HepG2 (cell line): ENCODE measurements around the gene POMT1. TPM values are rescaled to one million over a fixed set of nuclear protein-coding genes. Genes with fewer than 3 reads are reported as not detected.

Source experiments
- ATAC-seq: fragments of 200-7000 bp; cut with Tn5 transposase; 3 replicates; pipeline ENCODE4 v1.9.1; 2020; ENCODE audit warnings: mild to moderate bottlenecking, moderate library complexity
- BruUV-seq: library from RNA; stranded (reverse); fragments of 400-500 nt; replicated peaks from 2 replicates; lab custom pipeline; 2021; lab: Mats Ljungman, UMichigan
- CTCF ChIA-PET: fragments of 300-600 bp; formaldehyde crosslinking; extraction: SDS; loops from one replicate; lab custom pipeline; 2021; ENCODE audit warnings: low total read pairs, inconsistent platforms, low intra/inter-chr PET ratio; lab: Yijun Ruan, JAX
- POLR2A ChIA-PET: fragments of 350-600 bp; sonication (Branson Sonifier 250); formaldehyde crosslinking; loops from one replicate; lab custom pipeline; 2020; ENCODE audit warnings: antibody characterized with exemption, inconsistent platforms; lab: Yijun Ruan, JAX
- DNase-seq: peaks from one replicate; pipeline ENCODE4 v3.0.0-alpha.2; 2015; ENCODE audit warnings: low spot score
- FAIRE-seq: peaks from 3 replicates; lab custom pipeline; 2011; peaks lifted over from hg19 to GRCh38; lab: Jason Lieb, UNC
- H2AFZ ChIP-seq: one replicate; pipeline ENCODE4 v1.6.1; 2011; ENCODE audit warnings: low read length, inconsistent platforms
- H3K27ac ChIP-seq: fragments of 300-600 bp; 3 replicates; pipeline ENCODE4 v1.8.0; 2011; ENCODE audit warnings: mixed run types, mild to moderate bottlenecking, mixed read lengths, low read length, inconsistent platforms; ENCODE audit not compliant: insufficient read depth; ENCODE audit errors: extremely low read length
- H3K27me3 ChIP-seq, 2 experiments: fragments of 200-600 bp in 1 of 2; 2 replicates in 1 of 2; 3 replicates in 1 of 2; pipeline versions ENCODE4 v1.6.0 to v1.8.0; 2011; ENCODE audit warnings: low read length in 2 of 2, mild to moderate bottlenecking in 2 of 2, moderate library complexity in 2 of 2, inconsistent platforms in 1 of 2; ENCODE audit not compliant: insufficient read depth in 2 of 2, control insufficient read depth in 1 of 2
- H3K36me3 ChIP-seq, 2 experiments: fragments of 200-600 bp in 1 of 2; replicated peaks in 1 of 2; 2 replicates in 1 of 2; 3 replicates in 1 of 2; pipeline versions ENCODE4 v1.5.1 to v1.8.0; 2011; ENCODE audit warnings: low read length in 2 of 2, inconsistent platforms in 1 of 2; ENCODE audit not compliant: insufficient read depth in 2 of 2, control insufficient read depth in 1 of 2
- H3K4me1 ChIP-seq: 2 replicates; pipeline ENCODE4 v1.5.1; 2012; ENCODE audit warnings: low read length, inconsistent platforms; ENCODE audit not compliant: insufficient read depth
- H3K4me2 ChIP-seq: 2 replicates; pipeline ENCODE4 v1.6.0; 2011; ENCODE audit warnings: low read depth, low read length, inconsistent platforms
- H3K4me3 ChIP-seq, 3 experiments: fragments of 200-600 bp in 1 of 3; sonication (generic), shearing (Covaris generic) in 1 of 3; replicated peaks in 1 of 3; 2 replicates each; pipeline ENCODE4 v1.5.1; 2011 to 2016; ENCODE audit warnings: low read length in 3 of 3, inconsistent platforms in 2 of 3, low read depth in 2 of 3, mild to moderate bottlenecking in 2 of 3, control low read depth in 1 of 3, mixed read lengths in 1 of 3; ENCODE audit not compliant: insufficient read depth in 1 of 3
- H3K79me2 ChIP-seq: one replicate; pipeline ENCODE4 v1.6.1; 2011; ENCODE audit warnings: low read length, inconsistent platforms; ENCODE audit not compliant: insufficient read depth
- H3K9ac ChIP-seq: 2 replicates; pipeline ENCODE4 v1.6.0; 2011; ENCODE audit warnings: mild to moderate bottlenecking, low read depth, low read length, inconsistent platforms; ENCODE audit not compliant: insufficient read depth
- H3K9me3 ChIP-seq: 2 replicates; pipeline ENCODE4 v1.5.1; 2012; ENCODE audit warnings: mild to moderate bottlenecking, low read length
- H4K20me1 ChIP-seq: 2 replicates; pipeline ENCODE4 v1.6.0; 2011; ENCODE audit warnings: inconsistent platforms, mild to moderate bottlenecking, low read length, moderate library complexity; ENCODE audit not compliant: insufficient read depth
- BRD4 ChIP-seq: sonication (generic); formaldehyde crosslinking; IDR thresholded peaks from 2 replicates; pipeline ENCODE4 v1.4.0; 2020; ENCODE audit warnings: missing genetic modification reagents
- CEBPZ ChIP-seq: IDR thresholded peaks from 2 replicates; pipeline ENCODE4 v1.6.1; 2012; ENCODE audit warnings: low read length, improper control_type of control experiment
- MBD4 ChIP-seq: IDR thresholded peaks from 2 replicates; pipeline ENCODE4 v1.6.1; 2012; ENCODE audit warnings: low read length, inconsistent platforms, borderline replicate concordance
- NR2F2 ChIP-seq: IDR thresholded peaks from 2 replicates; pipeline ENCODE4 v1.6.1; 2012; ENCODE audit warnings: low read depth, inconsistent platforms, borderline replicate concordance
- RBFOX2 ChIP-seq: fragments of 200-400 bp; formaldehyde crosslinking; IDR thresholded peaks from 2 replicates; pipeline ENCODE4 v1.6.1; 2017; ENCODE audit warnings: low read depth, mild to moderate bottlenecking, low read length
- SKI ChIP-seq: fragments of 450-650 bp; IDR thresholded peaks from one replicate; pipeline ENCODE4 v1.6.1; 2018; ENCODE audit warnings: mild to moderate bottlenecking; ENCODE audit not compliant: partially characterized antibody
- SNAPC4 ChIP-seq: sonication (generic); formaldehyde crosslinking; IDR thresholded peaks from 2 replicates; pipeline ENCODE4 v1.4.0; 2020; ENCODE audit warnings: mild to moderate bottlenecking, missing genetic modification reagents
- SRSF1 ChIP-seq: fragments of 200-400 bp; formaldehyde crosslinking; optimal IDR thresholded peaks from 2 replicates; pipeline ENCODE3; 2017; ENCODE audit warnings: mild to moderate bottlenecking, low read depth, low read length, moderate library complexity
- ZFP90 ChIP-seq: sonication (generic); formaldehyde crosslinking; IDR thresholded peaks from 2 replicates; pipeline ENCODE4 v1.8.0; 2022; ENCODE audit warnings: missing genetic modification reagents, mild to moderate bottlenecking, inconsistent platforms, borderline replicate concordance
- ZNF10 ChIP-seq: sonication (generic); formaldehyde crosslinking; IDR thresholded peaks from 2 replicates; pipeline ENCODE4 v1.4.0; 2020; ENCODE audit warnings: mild to moderate bottlenecking, low read depth, missing genetic modification reagents, borderline replicate concordance
- ZNF280D ChIP-seq: sonication (generic); formaldehyde crosslinking; IDR thresholded peaks from 2 replicates; pipeline ENCODE4 v1.5.1; 2020; ENCODE audit warnings: mild to moderate bottlenecking, missing genetic modification reagents
- ZSCAN21 ChIP-seq: sonication (generic); formaldehyde crosslinking; IDR thresholded peaks from 2 replicates; pipeline ENCODE4 v1.8.0; 2022; ENCODE audit warnings: mild to moderate bottlenecking, missing genetic modification reagents, moderate library complexity, borderline replicate concordance
- WGBS: methylation state at CpG from one replicate; pipeline ENCODE4 v1.1.6; 2017; ENCODE audit warnings: low lambda C conversion rate; 5-methylcytosine and 5-hydroxymethylcytosine counted together
- in situ Hi-C: cut with HindIII; loops from 2 replicates; pipeline ENCODE4 v1.10.0; 2017; ENCODE audit warnings: low pct_unique_long_range_greater_than_20kb; ENCODE audit not compliant: extremely low pct_ligation_motif_present
- intact Hi-C: fragments of 100-400 bp; cut with micrococcal nuclease; formaldehyde crosslinking; loops from one replicate; pipeline ENCODE4 v1.10.0; 2022; ENCODE audit not compliant: unreplicated experiment
- polyA plus RNA-seq, 8 experiments: library from polyadenylated mRNA; depleted of rRNA in 3 of 8; stranded (reverse) in 7 of 8; unstranded in 1 of 8; fragments of >200 nt; fragmentation: Illumina TruSeq in 4 of 8; extraction: Trizol in 4 of 8; gene quantifications; 2 replicates each; pipeline versions ENCODE4 v1.2.1 to v1.2.3, GENCODE V29; 2011 to 2016; ENCODE audit warnings: low read depth in 4 of 8, missing spikeins in 1 of 8, mixed read lengths in 1 of 8; ENCODE audit not compliant: insufficient read depth in 1 of 8
- total RNA-seq, 5 experiments: library from RNA; depleted of rRNA; stranded (reverse); fragments of >200 nt; fragmentation: Illumina TruSeq; extraction: Trizol; gene quantifications; 2 replicates each; pipeline ENCODE4 v1.2.3, GENCODE V29; 2016; ENCODE audit warnings: low read depth in 1 of 5

Gene POMT1
- total and polyA plus RNA-seq, 2 of the 13 experiments (the other 11 are each of a cell fraction or from before 2014, with no cell fraction given): 21.6 to 22.7 TPM

GRCh38 chr9:131537946-131538345 lies 35.2 kb downstream of the POMT1 start:
- no peak overlapping the region for H3K27ac ChIP-seq
- no peaks in the 10 kb centered on the region for H4K20me1 ChIP-seq
- no peak overlapping the region for H2AFZ ChIP-seq
- H3K9ac ChIP-seq: no peak overlapping the region
- DNase-seq (no peak), FAIRE-seq (no peak), ATAC-seq (no peak)
- ChIA-PET POLR2A (no interaction called here), CTCF (no interaction called here)
- intact Hi-C loops: no loop called here
- H3K36me3 ChIP-seq: no peaks in the 10 kb centered on the region
- no TSS peak for BruUV-seq
- peaks cover 11% of the 10 kb centered on the region; the same call in 1 of the 2 replicates for H3K4me1 ChIP-seq
- 79% methylated on average over 19 of the region's 19 CpGs for WGBS
- no peak overlapping the region for H3K4me3 ChIP-seq
- in situ Hi-C loops: no loop called here
- peaks cover 5 to 45% of the 10 kb centered on the region in 2 experiments; a peak in 4 of 5 replicates for H3K27me3 ChIP-seq
- no peaks in the 10 kb centered on the region for H3K79me2 ChIP-seq
- peaks cover 6% of the 10 kb centered on the region; the same call in 1 of the 2 replicates for H3K9me3 ChIP-seq
- H3K4me2 ChIP-seq: no peak overlapping the region
- TF ChIP-seq SRSF1 (no peak), ZSCAN21 (no peak), ZNF10 (CRISPR knock-in tag) (no peak), SKI (no peak), ZFP90 (CRISPR knock-in tag) (no peak), SNAPC4 (CRISPR knock-in tag) (no peak), RBFOX2 (no peak), ZNF280D (CRISPR knock-in tag) (no peak), NR2F2 (no peak), BRD4 (CRISPR knock-in tag) (no peak), CEBPZ (no peak), MBD4 (no peak)
